GM18858 (cell line): ENCODE results near the gene YTHDC2.
"Not testable (repeated sequence)": the region's sequence is repeated elsewhere in the genome, so short reads cannot be mapped to it uniquely, and the experiment has no call there.

Experiments used
- ATAC-seq: cut with Tn5 transposase; IDR thresholded peaks from one replicate; pipeline ENCODE4 v1.9.1; 2021; ENCODE audit not compliant: unreplicated experiment

YTHDC2 gene

GRCh38 chr5:113600255-113600905 is 86.9 kb downstream of the YTHDC2 start:
- ATAC-seq, result no peak

- no peak for ATAC-seq
Observed at GRCh38 chr5:113601423-113601822, 87.9 kb downstream of the YTHDC2 start.

GRCh38 chr5:113603246-113603645 is 89.8 kb downstream of the YTHDC2 start:
- not testable (repeated sequence) for ATAC-seq

- ATAC-seq, result peak; percentile 86
Observed at GRCh38 chr5:113606298-113607134, 93.0 kb downstream of the YTHDC2 start.

GRCh38 chr5:113607361-113607760 is 93.9 kb downstream of the YTHDC2 start:
- ATAC-seq, result no peak

GRCh38 chr5:113608113-113608596 is 94.7 kb downstream of the YTHDC2 start:
- ATAC-seq, result no peak

- ATAC-seq, result peak; percentile 82
Observed at GRCh38 chr5:113612060-113612496, 98.6 kb downstream of the YTHDC2 start.

GRCh38 chr5:113614191-113614590 is 100.7 kb downstream of the YTHDC2 start:
- no peak for ATAC-seq

- ATAC-seq, result no peak
Observed at GRCh38 chr5:113615708-113616107, 102.2 kb downstream of the YTHDC2 start.

GRCh38 chr5:113617191-113617796 is 103.8 kb downstream of the YTHDC2 start:
- ATAC-seq, result no peak

GRCh38 chr5:113632996-113633395 is 119.5 kb downstream of the YTHDC2 start:
- no peak for ATAC-seq

- no peak for ATAC-seq
Observed at GRCh38 chr5:113634957-113635356, 121.5 kb downstream of the YTHDC2 start.

- no peak for ATAC-seq
Observed at GRCh38 chr5:113641715-113642114, 128.2 kb downstream of the YTHDC2 start.
